Activated CD8-positive, alpha-beta T cell treated with anti-CD3 and anti-CD28 coated beads for 36 hours (primary cell): ENCODE results near the gene LAMTOR5. TPM values are rescaled to one million over a fixed set of nuclear protein-coding genes. Genes with fewer than 3 reads are reported as not detected.

Source experiments
- ATAC-seq: fragments of 200-7000 bp; cut with Tn5 transposase; one replicate; pipeline ENCODE4 v1.10.0; 2021; ENCODE audit warnings: mild to moderate bottlenecking, moderate library complexity
- CTCF ChIA-PET: fragments of 350-600 bp; sonication (Branson Sonifier 250); formaldehyde crosslinking; loops from one replicate; lab custom pipeline; 2021; ENCODE audit warnings: antibody characterized with exemption; lab: Charles Lee
- POLR2A ChIA-PET: fragments of 350-600 bp; sonication (Branson Sonifier 250); formaldehyde crosslinking; loops from one replicate; lab custom pipeline; 2021; ENCODE audit warnings: antibody characterized with exemption; lab: Charles Lee
- DNase-seq: peaks from one replicate; pipeline ENCODE4 v3.0.0-alpha.2; 2020
- H3K27ac Mint-ChIP-seq: one replicate; pipeline ENCODE4 v1.8.0; 2021; ENCODE audit warnings: mild to moderate bottlenecking, mixed read lengths
- H3K27me3 Mint-ChIP-seq: one replicate; pipeline ENCODE4 v1.8.0; 2021; ENCODE audit warnings: mixed read lengths
- H3K36me3 Mint-ChIP-seq: one replicate; pipeline ENCODE4 v1.8.0; 2021; ENCODE audit warnings: low read depth, mixed read lengths
- H3K4me1 Mint-ChIP-seq: one replicate; pipeline ENCODE4 v1.8.0; 2021; ENCODE audit warnings: low read depth, mixed read lengths
- H3K4me3 Mint-ChIP-seq: one replicate; pipeline ENCODE4 v1.8.0; 2021; ENCODE audit warnings: mild to moderate bottlenecking, moderate library complexity, mixed read lengths
- H3K9me3 Mint-ChIP-seq: one replicate; pipeline ENCODE4 v1.8.0; 2021; ENCODE audit warnings: mixed read lengths
- CTCF ChIP-seq: fragments of 200-600 bp; IDR thresholded peaks from one replicate; pipeline ENCODE4 v1.8.0; 2022; ENCODE audit warnings: antibody characterized with exemption, mild to moderate bottlenecking
- intact Hi-C: fragments of 100-400 bp; cut with micrococcal nuclease; formaldehyde crosslinking; loops from one replicate; pipeline ENCODE4 v1.10.0; 2022
- total RNA-seq, 2 experiments: library from RNA; stranded (reverse); gene quantifications; one replicate each; pipeline ENCODE4 v1.2.3, GENCODE V29; 2021

LAMTOR5 gene
- total RNA-seq, 2 experiments from 2014 or later: 154 to 160 TPM

GRCh38 chr1:110433213-110433612, 25.7 kb upstream of the LAMTOR5 start:
- Mint-ChIP-seq H3K27me3 (peaks cover 4% of the 10 kb centered on the region), H3K4me3 (no peak overlapping the region), H3K9me3 (no peaks in the 10 kb centered on the region), H3K4me1 (no peaks in the 10 kb centered on the region), H3K27ac (no peak overlapping the region), H3K36me3 (no peaks in the 10 kb centered on the region)
- intact Hi-C loops: no loop called here
- no peak for ATAC-seq
- ChIA-PET POLR2A (no interaction called here), CTCF (interaction anchor here (1.7 to 7.5 kb wide), 3 partner anchors 21 to 62 kb away, joined by 5 to 41 read pairs (median 10); no protein-coding TSS in a partner anchor)
- DNase-seq: no peak
- TF ChIP-seq CTCF: no peak

- peaks cover 4% of the 10 kb centered on the region for H3K27me3 Mint-ChIP-seq
- no peaks in the 10 kb centered on the region for H3K9me3 Mint-ChIP-seq
- intact Hi-C loops: no loop called here
- POLR2A ChIA-PET: no interaction called here
- TF ChIP-seq CTCF: no peak
- H3K4me3 Mint-ChIP-seq: no peak overlapping the region
- H3K36me3 Mint-ChIP-seq: no peaks in the 10 kb centered on the region
- CTCF ChIA-PET: interaction anchor here (1.2 to 2.1 kb wide), 4 partner anchors 11 to 65 kb away, joined by 4 to 10 read pairs (median 6); no protein-coding TSS in a partner anchor
- H3K4me1 Mint-ChIP-seq: no peaks in the 10 kb centered on the region
- H3K27ac Mint-ChIP-seq: no peak overlapping the region
- DNase-seq (no peak), ATAC-seq (no peak)
Measured at GRCh38 chr1:110430901-110431300, 23.4 kb upstream of the LAMTOR5 start.

- no peak for TF ChIP-seq CTCF
- no peak overlapping the region for H3K27ac Mint-ChIP-seq
- H3K4me1 Mint-ChIP-seq: no peaks in the 10 kb centered on the region
- H3K36me3 Mint-ChIP-seq: no peaks in the 10 kb centered on the region
- peaks cover 4% of the 10 kb centered on the region for H3K27me3 Mint-ChIP-seq
- CTCF ChIA-PET: interaction anchor here (0.8 to 2.1 kb wide), 8 partner anchors 12 to 233 kb away, joined by 3 to 10 read pairs (median 4); no protein-coding TSS in a partner anchor
- H3K4me3 Mint-ChIP-seq: no peak overlapping the region
- no peak for DNase-seq
- POLR2A ChIA-PET: no interaction called here
- ATAC-seq: no peak
- intact Hi-C loops: no loop called here
- no peaks in the 10 kb centered on the region for H3K9me3 Mint-ChIP-seq
Measured at GRCh38 chr1:110430366-110430765, 22.9 kb upstream of the LAMTOR5 start.

GRCh38 chr1:110428946-110429345, 21.5 kb upstream of the LAMTOR5 start:
- ATAC-seq: no peak
- Mint-ChIP-seq H3K9me3 (no peaks in the 10 kb centered on the region), H3K27me3 (peaks cover 5% of the 10 kb centered on the region), H3K4me3 (no peak overlapping the region), H3K4me1 (no peaks in the 10 kb centered on the region), H3K27ac (no peak overlapping the region), H3K36me3 (no peaks in the 10 kb centered on the region)
- intact Hi-C loops: no loop called here
- POLR2A ChIA-PET: interaction anchor here (1.2 kb wide), 1 partner anchor 8 kb away, joined by 3 read pairs; no protein-coding TSS in a partner anchor
- no peak for TF ChIP-seq CTCF
- CTCF ChIA-PET: interaction anchor here (0.8 to 2.1 kb wide), 5 partner anchors 17 to 226 kb away, joined by 3 to 10 read pairs (median 5); no protein-coding TSS in a partner anchor
- DNase-seq: no peak

- TF ChIP-seq CTCF: no peak
- ChIA-PET CTCF (interaction anchor here (0.7 to 1.5 kb wide), 6 partner anchors 9 to 219 kb away, joined by 3 to 6 read pairs (median 4); no protein-coding TSS in a partner anchor), POLR2A (no interaction called here)
- no peak overlapping the region for H3K4me3 Mint-ChIP-seq
- DNase-seq: no peak
- no peaks in the 10 kb centered on the region for H3K36me3 Mint-ChIP-seq
- ATAC-seq: no peak
- H3K27me3 Mint-ChIP-seq: peaks cover 7% of the 10 kb centered on the region
- H3K9me3 Mint-ChIP-seq: no peaks in the 10 kb centered on the region
- intact Hi-C loops: no loop called here
- H3K27ac Mint-ChIP-seq: no peak overlapping the region
- no peaks in the 10 kb centered on the region for H3K4me1 Mint-ChIP-seq
Measured at GRCh38 chr1:110426854-110427253, 19.4 kb upstream of the LAMTOR5 start.
